Esophagus muscularis mucosa (tissue), 3 donors: ENCODE measurements around the gene HNRNPA0.

Experiments used
- CTCF ChIP-seq, 3 experiments: fragments of 200-600 bp in 2 of 3; fragments of 450-650 bp in 1 of 3; sonication (generic) in 2 of 3; IDR thresholded peaks; one replicate each; pipeline ENCODE4 v1.5.1; 2017 to 2019; ENCODE audit warnings: antibody characterized with exemption in 3 of 3, mild to moderate bottlenecking in 2 of 3, moderate library complexity in 1 of 3
- POLR2A ChIP-seq: fragments of 450-650 bp; IDR thresholded peaks from one replicate; pipeline ENCODE4 v1.6.1; 2017; ENCODE audit warnings: antibody characterized with exemption, moderate library complexity, mild to moderate bottlenecking, low read depth
- POLR2AphosphoS5 ChIP-seq, 2 donors: sonication (generic); formaldehyde crosslinking; IDR thresholded peaks; one replicate each; pipeline ENCODE4 v1.6.1; 2017; ENCODE audit warnings: antibody characterized with exemption in 2 of 2

GRCh38 chr5:137700282-137700680 lies 53.9 kb downstream of the HNRNPA0 start:
- no peak for TF ChIP-seq POLR2AphosphoS5 (IDR thresholded peaks at IDR 0.05)
- no peak for TF ChIP-seq CTCF (IDR thresholded peaks at IDR 0.05)
- TF ChIP-seq POLR2A: no peak
